Activated naive CD4-positive, alpha-beta T cell treated with Interleukin-2 at 50 U/mL for 16 hours (primary cell): Measurements from ENCODE around the gene SUGCT.
"Not testable (repeated sequence)": the region's sequence is repeated elsewhere in the genome, so short reads cannot be mapped to it uniquely, and the experiment has no call there.

Experiments
- DNase-seq: peaks from one replicate; pipeline ENCODE4 v3.0.0-alpha.2; 2020

Gene SUGCT

GRCh38 chr7:40341836-40342235, 207.0 kb downstream of the SUGCT start:
- DNase-seq, result no peak

- no peak for DNase-seq
Observed at GRCh38 chr7:40346554-40346953, 211.7 kb downstream of the SUGCT start.

DNA sequence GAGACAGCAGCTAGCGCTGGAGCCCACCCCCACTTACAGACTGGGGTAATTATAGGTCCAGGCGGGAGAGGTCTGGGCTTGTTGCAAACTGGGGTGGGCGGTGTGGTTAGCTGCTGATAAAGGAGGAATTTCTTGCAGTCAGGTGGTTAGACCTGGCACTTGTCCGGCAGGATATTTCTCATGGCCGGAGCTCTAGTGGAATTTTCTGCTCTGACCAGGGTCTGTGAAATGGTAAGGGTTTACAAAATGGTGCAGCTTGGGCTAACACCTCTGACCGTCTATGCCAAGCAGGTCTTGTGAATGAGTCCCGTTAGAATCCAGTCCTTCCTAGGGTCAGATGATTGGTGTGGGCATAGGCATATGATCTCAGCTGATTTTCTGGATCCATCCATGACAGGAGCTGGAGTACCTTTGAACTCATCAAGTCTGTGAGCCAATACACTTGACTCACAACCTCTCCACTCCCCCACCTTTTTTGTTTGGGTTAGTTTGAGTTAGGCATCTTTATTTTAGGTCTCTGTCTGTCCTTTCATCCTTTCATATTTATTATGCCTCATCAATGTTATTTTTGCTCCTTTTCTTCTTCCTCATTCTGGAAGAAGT, 213.4 kb downstream of the SUGCT start:
- no peak for DNase-seq

GRCh38 chr7:40350100-40350499, 215.3 kb downstream of the SUGCT start:
- no peak for DNase-seq

GRCh38 chr7:40354711-40355110, 219.9 kb downstream of the SUGCT start:
- no peak for DNase-seq

- DNase-seq, result no peak
Observed at GRCh38 chr7:40356312-40356711, 221.5 kb downstream of the SUGCT start.

DNA sequence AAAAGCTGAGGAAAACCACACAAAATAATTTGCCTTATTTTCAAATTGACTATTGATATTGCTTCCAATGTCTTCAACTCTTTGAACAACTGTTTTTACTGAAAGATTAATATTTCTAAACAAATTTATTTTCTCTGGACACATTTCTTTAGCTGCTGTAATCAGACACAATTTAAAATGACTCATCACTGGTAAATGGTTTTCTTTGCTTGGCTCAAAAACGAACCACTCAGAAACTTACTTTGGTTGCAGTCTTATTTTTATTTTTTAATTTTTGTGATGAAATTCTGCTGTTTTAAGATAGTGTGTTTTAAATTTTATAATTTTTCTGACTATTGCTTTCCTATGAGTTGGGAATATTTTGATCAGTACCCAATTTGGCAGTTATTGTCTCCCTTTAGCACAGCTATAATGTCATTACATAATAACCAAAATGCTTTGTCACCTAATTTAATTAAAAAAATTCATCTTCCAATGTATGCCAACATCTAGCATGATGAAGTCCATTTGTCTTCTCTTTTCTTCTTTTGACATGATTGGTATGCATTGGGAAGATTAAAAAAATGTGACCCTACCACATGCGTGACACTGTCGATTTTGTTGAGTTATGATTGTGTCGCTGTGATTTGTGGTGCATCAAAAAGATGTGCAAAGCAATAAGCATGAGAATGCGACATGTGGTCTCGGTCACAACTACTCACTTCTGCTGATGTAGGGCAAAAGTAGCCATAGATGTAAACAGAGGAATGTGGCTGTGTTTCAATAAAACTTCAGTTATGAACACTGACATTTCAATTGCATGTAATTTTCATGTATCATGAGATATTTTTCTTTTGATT, 222.3 kb downstream of the SUGCT start:
- no peak for DNase-seq

- DNase-seq, result no peak
Observed at GRCh38 chr7:40369641-40370277, 235.0 kb downstream of the SUGCT start.

DNA sequence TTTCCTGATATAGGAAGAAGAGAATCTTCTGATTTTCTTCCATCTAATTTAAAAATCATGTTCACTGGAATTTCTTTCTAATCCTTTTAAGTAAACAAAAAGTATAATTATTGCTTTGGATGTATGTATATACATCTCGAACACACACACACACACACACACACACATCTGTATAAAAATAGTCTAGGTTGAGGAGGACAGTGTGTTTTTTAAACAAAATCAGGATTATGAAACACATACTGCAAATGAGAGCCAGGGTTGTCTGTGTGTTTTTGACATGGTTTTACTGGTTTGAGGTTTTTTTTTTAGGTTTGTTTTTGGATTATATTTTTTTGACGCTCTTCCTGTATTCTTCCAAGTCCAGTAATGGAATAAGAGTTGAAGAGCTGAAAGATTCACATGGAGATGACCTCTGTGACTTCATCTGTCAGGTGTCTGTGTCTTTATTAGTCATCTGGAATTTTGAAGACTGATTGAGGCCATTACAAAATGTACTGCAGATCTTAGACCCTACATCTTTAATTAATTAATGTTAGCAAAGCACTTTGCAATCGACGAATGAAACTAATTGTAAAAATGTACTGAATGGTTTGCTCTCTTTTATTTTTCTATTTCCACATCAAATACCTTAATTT, 237.1 kb downstream of the SUGCT start:
- DNase-seq, result no peak

DNA sequence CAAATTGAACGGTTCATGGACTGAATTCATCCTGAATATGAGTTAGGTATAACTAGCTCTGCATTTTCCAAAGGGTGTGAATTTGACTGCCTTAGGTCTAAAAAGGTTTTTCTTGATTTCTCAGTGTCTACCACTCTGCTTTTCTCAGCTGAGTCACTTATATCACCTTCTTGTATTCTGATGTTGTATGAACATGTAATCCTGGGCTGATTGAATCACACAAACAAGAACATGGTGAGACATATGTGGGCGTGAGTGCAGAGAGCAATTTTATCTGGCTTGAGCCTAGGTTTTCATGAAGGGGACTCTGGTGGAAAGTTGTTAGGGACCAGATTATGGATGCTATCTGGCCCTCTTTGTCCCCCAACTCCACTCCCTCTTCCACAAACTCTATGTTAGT, 239.8 kb downstream of the SUGCT start:
- no peak for DNase-seq

- DNase-seq, result no peak
Observed at GRCh38 chr7:40380111-40380510, 245.3 kb downstream of the SUGCT start.

DNA sequence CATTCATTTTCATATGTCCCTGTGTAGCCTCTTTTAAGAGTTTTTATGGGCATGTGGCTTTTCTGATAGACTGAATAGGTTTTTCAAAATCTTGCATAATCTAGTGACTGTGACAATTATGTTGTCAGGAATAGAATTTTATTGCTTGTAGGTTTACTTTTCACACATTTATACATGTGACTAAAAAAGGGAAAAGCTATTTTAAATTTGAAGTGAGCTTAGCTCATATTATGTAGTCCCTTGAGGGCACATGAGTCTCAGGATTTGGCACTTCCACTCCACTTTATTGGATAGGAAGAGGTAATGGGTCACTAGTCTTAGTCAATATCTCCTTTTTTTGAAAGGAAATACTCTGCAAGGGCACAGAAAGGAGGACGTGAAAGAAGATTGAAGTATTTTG, 247.3 kb downstream of the SUGCT start:
- no peak for DNase-seq

DNA sequence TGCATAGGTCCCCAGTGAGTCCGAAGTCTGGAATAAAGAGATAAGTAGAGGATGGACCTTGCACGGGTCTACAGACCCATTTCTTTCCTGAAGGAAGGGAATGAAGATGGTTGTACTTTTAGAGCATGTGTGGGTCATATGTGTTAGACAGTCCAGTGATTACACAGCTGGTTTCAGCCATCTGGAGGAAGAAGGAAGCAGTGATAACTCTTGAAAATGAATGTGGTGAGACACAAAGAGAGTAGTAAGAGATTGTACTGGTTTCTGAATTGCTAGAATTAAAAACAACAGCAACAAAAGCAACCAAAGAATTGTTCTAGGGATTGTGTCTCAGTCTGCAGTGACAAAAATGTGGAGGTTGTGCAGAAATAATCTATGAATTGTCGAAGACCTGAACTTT, 258.9 kb downstream of the SUGCT start:
- no peak for DNase-seq

GRCh38 chr7:40394400-40394799, 259.6 kb downstream of the SUGCT start:
- no peak for DNase-seq

DNA sequence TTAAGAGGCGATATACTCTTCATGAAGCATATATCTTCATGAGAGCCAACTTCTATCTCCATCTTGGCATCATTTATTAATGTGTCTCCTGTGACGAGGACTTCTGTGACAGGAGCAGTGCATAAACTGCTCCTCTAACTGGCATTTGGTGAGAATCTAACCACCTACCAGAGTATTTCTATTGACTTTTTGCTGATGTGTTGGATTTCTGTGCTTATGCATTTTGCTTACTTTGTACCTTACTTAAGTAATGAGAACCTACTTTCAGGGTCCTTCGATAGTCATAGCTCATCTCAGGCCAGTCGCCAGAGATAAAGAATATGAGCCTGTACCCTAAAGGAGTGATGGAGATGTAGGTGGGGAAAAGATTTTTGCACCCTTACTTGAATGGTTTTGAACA, 265.7 kb downstream of the SUGCT start:
- no peak for DNase-seq

- no peak for DNase-seq
Observed at GRCh38 chr7:40401406-40401805, 266.6 kb downstream of the SUGCT start.

GRCh38 chr7:40402661-40403060, 267.9 kb downstream of the SUGCT start:
- DNase-seq, result no peak

GRCh38 chr7:40403703-40404476, 269.1 kb downstream of the SUGCT start:
- no peak for DNase-seq

- DNase-seq, result no peak
Observed at GRCh38 chr7:40405991-40406390, 271.2 kb downstream of the SUGCT start.

- no peak for DNase-seq
Observed at GRCh38 chr7:40412323-40412722, 277.5 kb downstream of the SUGCT start.

DNA sequence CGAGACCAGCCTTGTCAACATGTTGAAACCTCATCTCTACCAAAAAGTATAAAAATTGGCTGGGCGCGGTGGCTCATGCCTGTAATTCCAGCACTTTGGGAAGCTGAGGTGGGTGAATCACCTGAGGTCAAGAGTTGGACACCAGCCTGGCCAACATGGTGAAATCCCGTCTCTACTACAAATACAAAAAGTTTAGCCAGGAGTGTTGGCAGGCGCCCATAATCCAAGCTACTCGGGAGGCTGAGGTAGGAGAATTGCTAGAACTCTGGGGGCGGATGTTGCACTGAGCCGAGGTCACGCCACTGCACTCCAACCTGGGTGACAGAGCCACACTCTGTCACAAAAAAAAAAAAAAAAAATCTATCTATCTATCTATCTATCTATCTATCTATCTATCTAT, 279.9 kb downstream of the SUGCT start:
- DNase-seq, result not testable (repeated sequence)

DNA sequence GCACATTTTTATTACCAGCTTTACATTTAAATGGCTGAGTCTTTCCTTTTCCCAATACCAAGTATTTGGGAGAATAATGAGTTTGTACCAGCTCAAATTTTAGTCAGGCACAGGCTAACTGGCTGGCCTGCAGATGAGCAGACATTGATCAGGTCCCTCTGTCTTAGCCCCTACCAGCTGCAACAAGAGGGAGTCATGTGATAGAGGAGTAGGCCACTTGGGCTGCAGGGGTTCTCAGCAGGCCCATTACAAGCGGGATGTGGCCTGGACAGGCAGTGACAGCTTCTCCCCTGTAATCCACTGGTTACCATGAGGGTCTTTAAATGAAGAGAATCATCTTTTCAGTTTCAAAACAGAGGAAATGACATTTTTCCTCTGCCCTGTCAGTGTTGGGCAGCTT, 283.6 kb downstream of the SUGCT start:
- DNase-seq, result no peak

DNA sequence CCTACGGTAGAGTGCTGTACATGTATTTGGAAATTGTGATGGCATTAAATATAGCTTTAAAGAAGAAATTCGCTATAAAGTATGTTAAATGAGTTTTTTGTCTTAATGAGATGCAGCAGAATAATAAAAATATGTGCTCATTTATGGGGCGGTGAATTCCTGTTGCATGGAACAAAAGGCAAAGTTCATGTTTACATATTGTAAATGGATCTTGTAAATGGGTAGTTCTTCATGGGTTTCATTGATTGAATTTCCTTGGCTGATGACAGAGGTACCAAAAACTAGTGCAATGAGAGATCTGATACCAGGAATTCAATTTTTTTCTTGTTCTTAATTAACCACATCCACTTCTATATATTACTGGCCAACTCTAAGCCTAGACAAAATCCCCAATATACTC, 284.2 kb downstream of the SUGCT start:
- no peak for DNase-seq
